Stimulated activated CD4-positive, alpha-beta T cell treated with anti-CD3 and anti-CD28 coated beads, TNF-alpha, amount 100 ng/mL, for 24 hours (primary cell): ENCODE measurements around the gene ARSG.
"Not testable (repeated sequence)": the region's sequence is repeated elsewhere in the genome, so short reads cannot be mapped to it uniquely, and the experiment has no call there.

Experiments
- DNase-seq, 3 experiments: peaks; one replicate each; pipeline ENCODE4 v3.0.0-alpha.2; 2020; ENCODE audit warnings: low read depth in 3 of 3

Gene ARSG

GRCh38 chr17:68396226-68397107, 105.2 kb downstream of the ARSG start:
- DNase-seq, result no peak

DNA sequence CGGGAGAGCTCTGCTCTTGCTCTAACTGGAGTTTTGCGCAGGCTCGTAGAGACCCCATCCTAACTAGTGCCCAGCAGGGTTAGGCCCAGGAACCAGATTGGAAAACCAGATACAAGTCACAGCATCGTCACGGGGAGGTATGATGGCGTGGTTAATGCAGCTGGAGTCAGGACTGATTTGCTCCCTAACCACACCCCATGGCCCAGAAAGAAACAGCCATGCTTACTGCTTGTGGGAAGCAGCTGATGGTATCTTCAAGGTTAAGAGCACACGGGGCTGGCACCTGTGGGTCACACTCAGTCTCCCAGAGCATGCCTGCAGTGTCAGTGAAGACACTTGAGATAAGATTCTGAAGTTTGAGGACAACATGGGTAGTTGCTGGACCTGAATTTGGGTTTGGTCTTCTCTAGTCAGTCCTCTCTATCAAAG, 105.8 kb downstream of the ARSG start:
- DNase-seq, result no peak

- no peak for DNase-seq
Measured at GRCh38 chr17:68398691-68399637, 107.7 kb downstream of the ARSG start.

- DNase-seq, result peak in 2 of 3 experiments; percentile 37 to 52
Measured at GRCh38 chr17:68399638-68400403, 108.5 kb downstream of the ARSG start.

GRCh38 chr17:68400404-68400735, 109.1 kb downstream of the ARSG start:
- DNase-seq, result no peak

GRCh38 chr17:68401288-68401687, 110.0 kb downstream of the ARSG start:
- no peak for DNase-seq

- no peak for DNase-seq
Measured at GRCh38 chr17:68403122-68403521, 111.8 kb downstream of the ARSG start.

GRCh38 chr17:68403837-68404236, 112.5 kb downstream of the ARSG start:
- DNase-seq, result not testable (repeated sequence)

GRCh38 chr17:68407656-68408055, 116.4 kb downstream of the ARSG start:
- DNase-seq, result not testable (repeated sequence)

DNA sequence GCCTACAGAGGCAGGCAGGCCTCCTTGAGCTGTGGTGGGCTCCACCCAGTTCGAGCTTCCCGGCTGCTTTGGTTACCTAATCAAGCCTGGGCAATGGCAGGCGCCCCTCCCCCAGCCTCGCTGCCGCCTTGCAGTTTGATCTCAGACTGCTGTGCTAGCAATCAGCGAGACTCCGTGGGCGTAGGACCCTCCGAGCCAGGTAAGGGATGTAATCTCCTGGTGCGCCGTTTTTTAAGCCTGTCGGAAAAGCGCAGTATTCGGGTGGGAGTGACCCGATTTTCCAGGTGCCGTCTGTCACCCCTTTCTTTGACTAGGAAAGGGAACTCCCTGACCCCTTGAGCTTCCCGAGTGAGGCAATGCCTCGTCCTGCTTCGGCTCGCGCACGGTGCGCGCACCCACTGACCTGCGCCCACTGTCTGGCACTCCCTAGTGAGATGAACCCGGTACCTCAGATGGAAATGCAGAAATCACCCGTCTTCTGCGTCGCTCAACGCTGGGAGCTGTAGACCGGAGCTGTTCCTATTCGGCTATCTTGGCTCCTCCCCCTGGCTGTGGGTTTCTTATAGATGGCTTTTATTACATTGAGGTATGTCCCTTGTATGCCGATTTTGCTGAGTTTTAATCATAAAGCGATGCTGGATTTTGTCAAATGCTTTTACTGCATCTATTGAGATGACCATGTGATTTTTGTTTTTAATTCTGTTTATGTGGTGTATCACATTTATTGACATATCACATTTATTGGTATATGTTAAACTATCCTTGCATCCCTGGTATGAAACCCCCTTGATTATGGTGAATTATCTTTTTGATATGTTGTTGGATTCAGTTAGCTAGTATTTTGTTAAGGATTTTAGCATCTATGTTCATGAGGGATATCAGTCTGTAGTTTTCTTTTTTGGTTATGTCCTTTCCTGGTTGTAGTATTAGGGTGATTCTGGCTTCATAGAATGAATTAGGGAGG, 122.6 kb downstream of the ARSG start:
- peak in 2 of 3 experiments; percentile 40 to 58 for DNase-seq

DNA sequence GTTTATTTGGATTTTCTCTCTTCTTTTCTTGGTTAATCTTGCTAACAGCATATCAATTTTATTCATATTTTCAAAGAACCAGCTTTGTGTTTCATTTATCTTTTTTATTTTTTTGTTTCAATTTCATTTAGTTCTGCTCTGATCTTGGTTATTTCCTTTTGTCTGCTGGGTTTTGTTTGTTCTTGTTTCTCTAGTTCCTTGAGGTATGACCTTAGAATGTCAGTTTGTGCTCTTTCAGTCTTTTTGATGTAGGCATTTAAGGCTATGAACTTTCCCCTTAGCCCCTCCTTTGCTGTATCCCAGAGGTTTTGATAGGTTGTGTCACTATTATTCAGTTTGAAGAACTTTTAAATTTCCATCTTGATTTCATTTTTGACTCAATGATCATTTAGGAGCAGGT, 123.6 kb downstream of the ARSG start:
- DNase-seq, result not testable (repeated sequence)

DNA sequence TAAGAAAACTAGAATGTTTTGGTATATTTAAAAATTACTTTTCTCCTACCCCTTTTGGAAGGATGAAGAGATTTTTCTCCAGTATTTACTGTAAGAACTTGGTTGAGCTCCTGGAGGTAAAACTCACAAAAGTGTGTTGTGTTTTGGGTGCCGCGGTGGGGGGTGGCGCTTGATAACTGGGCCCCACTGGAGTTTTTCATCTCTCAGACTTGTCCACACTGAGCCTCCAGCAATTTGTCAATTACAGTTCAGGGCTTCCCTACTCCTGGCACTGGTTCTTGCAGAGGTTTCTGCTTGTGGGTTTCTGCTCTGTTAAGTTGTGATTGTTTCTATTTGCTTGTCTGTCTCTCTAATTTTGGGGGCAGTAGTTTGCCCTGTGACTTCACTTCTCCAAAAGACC, 126.0 kb downstream of the ARSG start:
- DNase-seq, result no peak

DNA sequence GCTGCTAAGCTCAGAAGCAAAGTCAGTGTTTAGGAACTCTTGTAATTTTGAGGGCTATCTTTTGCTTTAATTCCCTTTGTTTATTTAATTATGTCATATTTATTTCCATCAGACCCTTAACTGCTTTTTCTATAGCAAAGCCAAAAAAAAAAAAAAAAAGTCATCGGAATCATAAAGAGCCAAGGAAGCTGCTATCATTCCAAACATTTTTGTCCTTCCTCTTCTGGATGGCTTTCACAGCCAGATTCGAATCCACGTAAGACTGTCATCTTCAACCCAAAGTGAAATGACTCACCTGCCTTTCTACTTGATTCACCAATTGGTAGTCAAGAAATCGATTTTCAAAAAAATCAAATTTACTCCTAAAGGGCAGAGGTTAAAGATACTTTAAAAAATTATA, 127.6 kb downstream of the ARSG start:
- DNase-seq, result no peak

DNA sequence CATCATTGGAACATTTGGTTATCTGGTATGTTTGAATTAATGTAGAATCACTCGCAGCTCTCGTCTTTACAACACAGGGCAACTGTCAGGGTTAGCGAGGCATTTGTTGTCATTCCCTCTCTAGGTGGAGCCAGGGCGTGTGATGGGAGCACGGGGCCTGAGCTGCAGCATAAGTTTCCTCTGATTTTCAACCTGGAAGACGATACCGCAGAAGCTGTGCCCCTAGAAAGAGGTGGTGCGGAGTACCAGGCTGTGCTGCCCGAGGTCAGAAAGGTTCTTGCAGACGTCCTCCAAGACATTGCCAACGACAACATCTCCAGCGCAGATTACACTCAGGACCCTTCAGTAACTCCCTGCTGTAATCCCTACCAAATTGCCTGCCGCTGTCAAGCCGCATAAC, 128.8 kb downstream of the ARSG start:
- no peak for DNase-seq

- DNase-seq, result no peak
Measured at GRCh38 chr17:68421486-68421885, 130.2 kb downstream of the ARSG start.

- no peak for DNase-seq
Measured at GRCh38 chr17:68422821-68423220, 131.5 kb downstream of the ARSG start.

DNA sequence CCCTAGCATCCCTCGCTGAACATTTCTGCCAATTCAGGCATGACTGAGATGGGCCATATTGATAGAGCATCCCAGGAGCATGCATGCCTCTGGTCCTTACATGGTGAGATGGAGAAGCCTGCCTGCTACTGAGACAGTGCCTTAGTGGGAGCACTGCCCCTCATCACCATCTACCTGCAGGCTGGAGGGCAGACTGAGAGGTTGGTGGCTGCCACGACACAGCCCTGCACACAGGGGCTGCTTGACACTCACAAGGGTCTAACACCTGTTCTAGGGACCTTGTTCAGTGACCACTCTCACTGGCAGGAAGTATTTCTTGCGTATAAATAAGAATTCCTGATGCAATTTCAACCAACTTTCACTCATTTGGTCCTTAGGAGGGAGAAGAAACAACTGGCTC, 132.0 kb downstream of the ARSG start:
- no peak for DNase-seq

GRCh38 chr17:68424203-68424602, 132.9 kb downstream of the ARSG start:
- DNase-seq, result no peak

DNA sequence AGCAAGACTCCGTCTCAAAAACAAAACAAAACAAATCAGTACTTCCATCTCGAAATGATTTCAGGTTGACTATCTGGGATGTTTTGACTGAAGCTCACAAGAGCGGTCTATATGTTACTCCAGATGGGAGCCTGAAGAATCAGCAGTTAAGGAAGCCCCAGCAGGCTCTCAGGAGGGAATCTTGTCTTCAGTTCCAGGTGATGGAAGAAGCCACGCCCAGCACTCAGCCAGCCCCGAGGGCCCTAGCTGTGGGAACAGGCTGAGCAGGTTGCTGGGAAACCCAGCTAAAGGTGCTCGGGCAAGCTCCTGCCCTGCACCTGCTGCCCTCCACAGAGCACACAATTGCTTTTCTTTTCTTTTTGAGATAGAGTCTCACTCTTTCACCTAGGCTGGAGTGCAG, 133.6 kb downstream of the ARSG start:
- DNase-seq, result no peak

DNA sequence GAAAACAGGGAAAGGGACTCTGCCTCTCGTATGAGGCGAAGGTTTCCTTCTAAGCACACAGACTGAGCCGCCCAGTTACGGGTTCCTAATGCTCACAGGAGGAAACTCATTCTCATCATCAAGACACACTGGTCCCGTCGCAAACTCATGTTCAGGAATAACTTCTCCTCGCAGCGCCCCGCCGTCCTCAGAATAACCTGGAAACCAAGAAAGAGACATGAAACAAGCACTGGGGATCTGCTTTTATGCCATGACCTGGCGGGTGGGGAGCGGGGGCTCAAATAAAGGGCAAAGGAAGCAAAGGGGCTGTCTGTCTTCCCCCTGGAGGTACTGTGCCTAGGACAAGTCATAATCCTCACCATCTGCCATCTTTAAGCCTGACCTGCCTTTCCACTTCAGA, 134.7 kb downstream of the ARSG start:
- no peak for DNase-seq

GRCh38 chr17:68427575-68427974, 136.3 kb downstream of the ARSG start:
- DNase-seq, result no peak
